Erythroblast (primary cell): ENCODE results near the gene RIPK4.

Source experiments
- GATA1 ChIP-seq: IDR thresholded peaks from 2 replicates; pipeline ENCODE4 v1.6.1; 2011; ENCODE audit warnings: low read depth, mild to moderate bottlenecking, control low read depth, low read length, moderate library complexity
- POLR2A ChIP-seq: IDR thresholded peaks from 2 replicates; pipeline ENCODE4 v1.6.1; 2011; ENCODE audit warnings: mild to moderate bottlenecking, low read length

GRCh38 chr21:41801321-41802197, 34.7 kb upstream of the RIPK4 start:
- no peak for TF ChIP-seq POLR2A
- no peak for TF ChIP-seq GATA1
